ENCODE results near the gene GFM1.

GRCh38 chr3:158652463-158652862, 8.1 kb downstream of the GFM1 start:
- TF ChIP-seq CTCF (IDR thresholded peaks at IDR 0.05) (no peak), POLR2AphosphoS5 (IDR thresholded peaks at IDR 0.05) (no peak)
